M059J (cell line): ENCODE data around the gene ZBTB42. TPM values are rescaled to one million over a fixed set of nuclear protein-coding genes. Genes with fewer than 3 reads are reported as not detected.

ENCODE experiments used
- DNase-seq: peaks from one replicate; pipeline ENCODE4 v3.0.0-alpha.2; 2012; ENCODE audit warnings: low read depth
- total RNA-seq: library from RNA; depleted of rRNA; stranded (reverse); fragments of >200 nt; shearing (Covaris generic); gene quantifications from 2 replicates; pipeline ENCODE4 v1.2.3, GENCODE V29; 2014

Gene ZBTB42
- total RNA-seq, 1 experiment from 2014 or later = 3.3 TPM

DNA sequence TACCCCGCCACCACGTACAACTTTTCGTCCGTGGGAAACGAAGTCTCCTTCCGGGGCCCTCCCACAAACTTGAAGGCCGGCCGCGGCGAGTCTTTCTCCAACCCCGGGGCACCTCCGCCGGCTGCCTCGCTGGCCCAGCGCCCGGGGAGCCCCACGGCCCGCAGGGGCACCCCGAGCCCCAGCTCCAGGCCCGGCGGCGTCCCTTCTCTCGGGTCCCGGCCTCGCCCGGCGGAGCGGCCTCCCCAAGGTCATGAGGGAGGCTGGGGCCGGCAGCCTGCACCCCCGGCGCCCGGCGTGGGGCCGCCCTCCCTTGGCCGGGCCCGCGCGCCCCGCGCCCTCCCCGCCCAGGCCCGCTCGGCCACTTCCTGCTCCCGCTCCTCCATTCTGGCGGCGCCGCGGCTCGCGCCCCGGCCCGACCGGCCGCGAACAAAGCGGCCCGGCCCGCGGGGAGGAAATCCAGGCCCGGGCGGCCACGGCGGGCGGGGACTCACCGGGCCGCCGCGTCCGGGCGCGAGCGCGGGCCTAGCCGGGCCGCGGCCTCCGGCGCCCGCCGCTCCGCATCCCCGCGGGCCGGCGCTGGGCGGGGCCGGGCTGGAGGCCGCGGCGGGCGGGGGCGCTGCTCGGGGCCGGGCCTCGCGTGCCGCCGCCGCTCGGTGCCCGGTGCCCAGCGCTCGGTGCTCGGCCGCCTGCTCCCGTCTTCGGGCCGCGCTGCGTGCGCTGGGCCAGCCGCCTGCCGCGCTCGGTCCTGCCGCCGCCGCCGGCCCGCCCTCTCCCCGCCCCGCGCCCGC is 5.7 kb upstream of the ZBTB42 start, which contains the start of gene AKT1:
Gene AKT1 (minus strand): TSS at position 756 of the 788 bp plus-strand sequence. CDS start 3,105 bp downstream, outside the sequence.
- DNase-seq = no peak

DNA sequence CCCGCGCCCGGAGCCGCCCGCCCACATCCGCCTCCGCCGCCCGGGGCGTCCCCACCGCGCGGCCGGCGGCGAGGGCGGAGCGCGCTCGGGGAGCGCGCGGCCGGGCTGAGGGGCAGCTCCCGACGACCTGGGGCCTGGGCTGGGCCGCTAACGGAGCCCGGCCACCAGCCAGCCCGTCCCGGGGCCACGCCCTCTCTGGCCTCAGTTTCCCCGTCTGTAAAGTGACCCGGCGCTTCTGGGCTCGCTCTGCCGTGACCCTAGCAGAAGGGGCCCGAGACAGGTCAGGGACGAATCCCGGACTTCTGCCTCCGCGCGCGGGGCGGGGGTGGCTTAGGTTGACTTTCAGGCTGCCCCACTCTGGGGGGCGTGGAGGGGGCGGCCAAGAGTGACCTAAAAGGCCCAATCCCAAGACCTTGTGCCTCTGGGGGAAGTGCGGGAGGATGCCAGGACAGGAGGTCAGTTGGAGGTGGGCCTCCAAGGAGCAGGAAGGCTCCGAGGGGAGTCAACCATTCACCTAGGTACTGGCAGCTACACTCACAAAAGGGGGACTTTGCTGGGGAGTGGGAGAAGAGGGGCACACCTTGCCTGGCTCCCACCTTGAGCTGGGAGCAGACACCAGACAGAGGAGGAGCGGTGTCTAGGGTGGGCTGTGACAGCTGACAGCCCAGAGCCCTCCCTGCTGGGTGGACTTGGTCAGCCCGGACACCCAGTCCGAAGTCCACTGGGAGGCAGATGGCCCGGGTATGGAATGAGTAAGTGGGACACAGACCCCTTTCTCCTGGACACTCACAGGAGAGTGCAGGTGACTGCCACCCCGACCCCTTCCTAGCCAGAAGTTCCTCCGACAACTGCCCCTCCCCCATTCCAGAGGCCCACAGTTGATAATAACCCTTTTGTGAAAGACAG is 4.9 kb upstream of the ZBTB42 start:
- DNase-seq = peak; percentile 22

DNA sequence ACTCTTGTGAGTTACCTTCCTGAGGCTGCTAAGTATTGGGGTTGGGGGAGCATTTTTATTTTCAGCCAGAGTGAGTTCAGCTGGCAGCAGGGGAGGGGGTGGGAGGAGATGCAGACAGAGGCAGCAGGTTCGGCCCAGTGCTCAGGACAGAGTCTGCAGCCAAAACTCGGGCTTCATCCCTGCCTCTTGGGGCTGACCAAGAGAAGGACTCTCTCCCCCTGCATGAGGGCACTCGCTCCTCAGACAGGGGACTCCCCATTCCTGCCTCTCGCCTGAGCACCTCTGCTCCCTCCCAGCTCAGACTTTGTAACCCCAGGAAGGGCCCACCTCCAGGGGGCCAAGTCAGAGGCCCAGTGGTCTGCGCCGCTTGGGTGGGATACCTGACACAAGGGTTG is 4.2 kb upstream of the ZBTB42 start:
- no peak for DNase-seq

DNA sequence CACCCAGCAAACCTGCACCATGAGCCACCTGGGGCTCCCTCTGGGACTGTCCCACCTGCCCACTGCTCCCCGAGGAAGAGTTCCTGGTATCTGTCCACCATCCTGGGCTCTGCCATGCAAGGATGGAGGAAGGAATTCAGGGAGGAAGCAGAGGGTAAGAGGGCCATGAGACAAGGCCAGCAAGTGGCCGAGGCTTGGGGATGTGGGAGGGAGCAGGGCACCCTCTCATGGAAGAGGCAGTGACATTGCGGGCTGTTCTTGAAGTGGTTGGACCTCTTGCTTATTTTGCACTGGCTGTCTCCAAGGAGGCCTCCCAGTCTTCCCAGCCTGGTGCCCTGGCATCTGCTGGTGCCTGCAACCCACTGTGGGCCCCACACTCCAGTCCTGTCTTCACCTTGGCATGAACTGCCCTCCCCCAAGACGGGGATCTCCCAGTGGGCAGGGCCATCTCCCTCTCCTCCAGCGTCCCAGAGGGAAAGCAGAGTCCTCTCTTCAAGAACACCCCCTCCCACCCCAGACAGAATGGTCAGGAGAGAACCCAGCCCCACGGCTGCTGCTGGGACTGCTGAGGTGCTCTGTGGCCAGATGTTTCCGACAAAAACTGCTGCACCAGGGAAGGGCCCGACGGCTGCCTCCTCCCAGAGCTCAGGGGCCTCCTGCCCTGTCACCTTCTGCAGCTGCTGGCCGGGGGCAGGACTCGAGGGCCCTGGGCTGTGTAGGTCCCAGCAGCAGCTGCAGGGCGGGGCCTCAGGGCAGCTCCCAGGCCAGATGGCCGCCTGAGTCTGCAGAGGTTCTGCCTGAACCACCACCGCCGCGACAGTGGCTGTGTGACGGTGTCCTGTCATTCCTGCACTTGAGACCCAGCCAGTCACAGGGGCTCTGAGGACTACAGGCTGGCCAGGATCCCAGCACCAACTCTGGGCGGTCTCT is 3.5 kb upstream of the ZBTB42 start:
- peak; percentile 20 for DNase-seq

DNA sequence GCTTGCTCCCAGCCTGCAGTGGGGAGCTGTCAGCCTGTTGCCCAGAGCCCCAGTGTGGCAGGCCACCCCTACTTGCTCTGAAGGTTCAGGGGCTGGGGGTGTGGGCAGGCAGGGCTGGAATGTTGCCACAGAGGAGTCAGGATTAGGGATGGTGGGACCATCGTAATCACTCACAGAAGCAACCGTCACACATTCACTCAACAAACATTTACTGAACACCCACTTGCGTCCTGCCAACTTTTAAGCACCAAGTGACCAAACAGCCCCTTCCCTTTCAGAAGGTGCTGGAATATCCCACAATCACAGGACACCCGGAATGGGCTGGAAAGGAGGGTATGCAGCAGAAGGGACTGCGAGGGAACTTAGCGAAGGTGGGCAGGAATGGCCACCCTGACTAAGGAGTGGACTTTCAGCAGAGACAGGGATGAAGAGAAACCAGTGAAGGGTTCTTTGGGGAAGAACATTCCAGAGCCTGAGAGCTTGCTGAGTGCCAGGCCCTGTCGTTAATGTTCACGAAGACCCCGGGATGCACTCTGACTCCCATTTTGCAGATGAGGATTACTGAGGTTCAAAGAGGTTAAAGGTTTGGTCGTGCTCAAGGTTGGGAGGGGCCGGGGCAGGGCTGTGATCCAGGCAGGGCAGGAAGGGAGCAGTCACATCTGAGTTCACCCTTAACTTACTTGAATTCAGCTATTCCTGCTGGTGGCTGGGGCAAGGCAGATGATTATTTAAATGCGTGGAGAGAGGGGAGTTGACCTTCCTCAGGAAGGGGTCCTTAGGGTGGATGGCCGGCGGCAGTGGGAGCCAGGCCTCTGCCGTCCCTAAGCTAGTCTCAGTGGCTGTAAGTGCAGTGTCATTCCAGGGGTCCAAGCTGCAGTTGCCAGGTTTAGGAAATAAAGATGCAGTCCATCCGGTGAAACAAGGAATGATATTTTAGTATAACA is 2.3 kb upstream of the ZBTB42 start:
- DNase-seq = no peak

DNA sequence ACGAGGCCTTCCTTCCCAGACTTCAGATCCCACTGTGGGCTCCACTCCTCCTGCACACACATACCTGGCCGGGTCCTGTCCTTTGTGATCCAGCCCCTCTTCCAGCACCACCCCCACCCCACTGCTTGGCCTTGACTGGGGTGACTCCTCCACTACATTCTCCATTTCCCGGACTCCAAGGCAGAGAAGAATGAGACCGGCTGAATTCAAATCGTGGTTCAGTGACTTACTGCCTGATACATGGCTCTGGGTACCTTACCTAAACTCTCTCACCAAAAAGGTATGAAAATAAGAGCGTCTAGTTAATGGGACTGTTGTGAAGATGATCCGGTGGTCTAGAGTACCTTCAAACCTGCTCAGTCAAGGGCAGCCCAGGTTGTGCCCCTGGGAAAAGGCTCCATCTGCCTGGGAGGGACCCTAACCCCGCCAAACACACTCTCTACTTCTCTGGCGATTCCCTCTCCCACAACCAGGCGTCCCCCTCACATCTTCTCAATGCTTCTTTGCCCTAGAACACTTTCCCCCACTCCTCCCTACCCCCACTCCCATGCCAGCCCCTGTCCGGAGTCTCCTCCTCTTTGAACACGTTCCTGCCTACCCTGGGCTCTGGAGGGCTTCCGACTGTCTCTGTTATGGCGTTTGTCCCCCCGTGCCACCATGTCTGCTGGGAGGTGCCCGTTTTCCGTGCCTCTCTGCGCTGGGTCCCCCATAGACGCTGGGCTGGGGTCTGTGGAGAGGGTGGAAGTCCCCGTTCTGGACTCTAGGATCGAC is 1.5 kb upstream of the ZBTB42 start:
- no peak for DNase-seq

DNA sequence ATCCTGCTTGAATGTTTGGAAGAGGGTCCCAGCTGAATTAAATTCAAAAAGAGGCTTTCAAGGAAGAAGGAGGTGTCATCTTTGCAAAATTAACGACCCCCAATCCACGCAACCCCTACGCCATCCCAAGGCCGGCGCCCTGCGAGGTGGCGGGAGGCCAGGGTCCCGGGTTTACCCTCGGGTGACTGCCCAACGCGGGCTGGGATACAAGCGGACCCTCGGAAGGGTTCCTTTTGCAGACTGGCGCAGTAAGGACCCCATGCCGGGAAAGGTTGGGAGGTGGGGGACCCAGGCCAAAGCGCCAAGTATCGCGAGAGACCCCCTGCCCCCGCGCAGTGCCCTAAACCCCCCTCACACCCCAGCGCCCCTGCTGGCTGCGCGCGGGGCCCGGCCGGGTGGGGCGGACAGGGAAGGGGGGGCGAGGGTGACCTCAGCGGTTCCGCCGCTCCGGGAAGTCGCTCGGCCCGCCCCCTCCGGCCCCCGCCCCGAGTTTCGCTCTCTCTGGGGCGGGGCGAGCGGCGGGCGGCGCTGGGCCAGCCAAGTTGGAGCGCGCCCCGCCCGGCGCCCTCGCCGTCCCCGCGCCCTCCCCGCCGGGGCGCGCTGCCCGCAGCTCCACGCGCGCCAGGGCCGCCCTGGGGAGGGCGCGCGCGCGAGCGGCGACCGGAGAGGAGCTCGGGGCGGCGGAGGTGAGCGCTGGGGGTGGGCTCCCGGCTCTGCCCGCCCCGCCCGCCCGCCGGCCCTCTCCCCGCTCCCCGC is 708 bp upstream of the ZBTB42 start:
- DNase-seq = peak; percentile 60

DNA sequence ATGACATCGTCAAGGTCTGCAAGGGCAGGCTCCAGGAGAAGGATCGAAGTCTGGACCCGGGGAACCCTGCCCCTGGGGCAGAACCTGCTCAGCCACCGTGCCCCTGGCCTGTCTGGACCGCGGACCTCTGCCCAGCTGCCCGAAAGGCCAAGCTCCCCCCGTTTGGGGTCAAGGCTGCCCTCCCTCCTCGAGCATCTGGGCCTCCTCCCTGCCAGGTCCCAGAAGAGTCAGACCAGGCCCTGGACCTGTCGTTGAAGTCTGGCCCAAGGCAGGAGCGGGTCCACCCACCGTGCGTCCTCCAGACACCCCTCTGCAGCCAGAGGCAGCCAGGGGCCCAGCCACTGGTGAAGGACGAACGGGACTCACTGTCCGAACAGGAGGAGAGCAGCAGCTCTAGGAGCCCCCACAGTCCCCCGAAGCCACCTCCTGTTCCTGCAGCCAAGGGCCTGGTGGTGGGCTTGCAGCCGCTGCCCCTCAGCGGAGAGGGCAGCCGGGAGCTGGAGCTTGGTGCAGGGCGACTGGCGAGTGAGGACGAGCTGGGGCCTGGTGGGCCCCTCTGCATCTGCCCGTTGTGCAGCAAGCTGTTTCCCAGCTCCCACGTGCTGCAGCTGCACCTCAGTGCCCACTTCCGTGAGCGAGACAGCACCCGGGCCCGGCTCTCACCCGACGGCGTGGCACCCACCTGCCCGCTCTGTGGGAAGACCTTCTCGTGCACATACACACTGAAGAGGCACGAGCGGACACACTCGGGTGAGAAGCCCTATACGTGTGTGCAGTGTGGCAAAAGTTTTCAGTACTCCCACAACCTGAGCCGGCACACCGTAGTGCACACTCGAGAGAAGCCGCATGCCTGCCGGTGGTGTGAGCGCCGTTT is 856 bp downstream of the ZBTB42 start:
- no peak for DNase-seq

DNA sequence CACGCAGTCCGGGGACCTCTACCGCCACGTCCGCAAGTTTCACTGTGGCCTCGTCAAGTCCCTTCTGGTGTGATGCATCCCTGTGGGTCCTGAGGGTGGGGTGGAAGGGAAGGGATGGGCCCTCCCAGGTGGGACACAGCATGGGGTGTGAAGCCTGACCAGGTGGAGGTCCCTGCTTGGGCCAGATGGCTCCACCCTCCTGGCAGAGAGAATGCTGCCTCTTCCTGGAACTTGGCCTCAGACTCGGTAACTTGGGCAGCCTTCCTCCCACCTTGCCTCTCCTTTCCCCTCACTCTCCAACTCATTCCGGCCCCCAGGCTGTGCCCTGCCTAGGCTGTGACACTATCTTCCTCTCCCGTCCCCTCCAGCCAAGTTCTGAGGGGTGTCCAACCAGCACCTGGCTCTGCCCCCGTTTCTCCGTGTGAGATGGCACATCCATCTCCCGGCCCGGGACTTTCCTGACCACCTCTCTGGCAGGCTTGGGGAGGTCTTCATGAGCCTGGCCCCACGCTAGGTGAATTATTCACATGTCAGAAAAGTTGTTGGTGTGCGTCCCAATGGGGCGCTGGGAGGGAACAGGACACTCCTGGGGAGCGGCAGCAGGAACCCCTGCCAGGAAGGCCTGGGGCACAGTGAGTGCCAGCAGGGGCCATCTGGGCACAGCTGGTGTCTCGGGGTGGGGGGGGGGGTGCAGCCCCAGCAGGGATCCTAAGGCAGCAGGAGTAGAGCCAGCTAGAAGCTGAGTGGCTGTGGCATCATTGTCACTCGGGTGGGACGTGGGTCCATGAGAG is 1.7 kb downstream of the ZBTB42 start:
- no peak for DNase-seq

DNA sequence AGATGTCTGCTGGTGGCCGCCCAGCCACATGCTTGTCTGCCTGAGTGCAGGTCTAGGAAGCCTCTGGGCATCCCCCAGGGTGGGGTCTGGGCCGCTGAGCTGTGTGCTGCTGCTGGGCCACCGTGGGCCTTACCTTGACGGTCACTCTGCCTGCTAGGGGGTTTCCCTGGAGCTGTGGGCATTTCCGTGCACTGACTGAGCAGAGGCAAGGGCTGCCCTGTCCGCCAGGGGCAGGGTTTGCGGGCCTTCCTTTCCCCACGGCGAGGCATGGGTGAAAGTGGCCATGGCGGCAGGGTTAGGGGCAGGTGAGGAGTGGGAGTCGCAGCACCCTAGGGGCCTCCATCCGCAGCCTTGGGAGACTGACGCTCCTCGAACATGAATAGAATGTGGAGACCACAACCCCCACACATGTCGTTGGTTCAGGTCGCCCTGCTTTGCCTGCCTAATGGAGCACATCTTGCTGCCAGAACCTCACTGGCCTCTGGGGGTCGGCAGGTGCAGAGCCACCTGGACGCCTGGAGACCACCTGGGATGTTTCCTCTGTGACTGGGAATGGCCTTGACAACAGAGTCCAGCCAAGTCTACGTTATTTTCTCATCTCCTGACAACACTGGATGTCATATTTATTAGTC is 2.5 kb downstream of the ZBTB42 start:
- no peak for DNase-seq

DNA sequence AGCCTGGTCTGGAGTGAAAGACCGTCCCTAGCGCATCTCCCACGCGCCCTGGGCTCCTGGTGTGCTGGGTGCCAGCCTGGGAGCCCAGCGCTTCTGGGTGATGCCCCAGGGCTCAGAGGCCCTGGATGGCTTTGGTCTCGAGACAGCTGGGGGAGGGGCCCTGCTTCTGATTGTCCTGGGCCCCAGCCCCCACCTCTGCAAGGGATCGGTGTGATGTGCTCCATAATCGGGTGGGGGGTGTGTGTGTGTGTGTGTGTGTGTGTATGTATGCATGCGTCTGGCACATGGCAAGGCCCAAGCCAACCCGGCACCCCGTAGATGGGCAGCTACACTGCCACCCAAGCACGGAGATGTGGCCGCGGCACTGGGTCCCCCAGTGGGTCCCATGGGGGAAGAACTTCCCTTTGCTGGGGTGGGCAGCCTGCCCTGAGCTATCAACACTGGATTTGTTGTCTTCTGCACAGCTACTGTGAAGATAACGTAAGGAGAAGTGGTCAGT is 3.1 kb downstream of the ZBTB42 start:
- peak; percentile 73 for DNase-seq

DNA sequence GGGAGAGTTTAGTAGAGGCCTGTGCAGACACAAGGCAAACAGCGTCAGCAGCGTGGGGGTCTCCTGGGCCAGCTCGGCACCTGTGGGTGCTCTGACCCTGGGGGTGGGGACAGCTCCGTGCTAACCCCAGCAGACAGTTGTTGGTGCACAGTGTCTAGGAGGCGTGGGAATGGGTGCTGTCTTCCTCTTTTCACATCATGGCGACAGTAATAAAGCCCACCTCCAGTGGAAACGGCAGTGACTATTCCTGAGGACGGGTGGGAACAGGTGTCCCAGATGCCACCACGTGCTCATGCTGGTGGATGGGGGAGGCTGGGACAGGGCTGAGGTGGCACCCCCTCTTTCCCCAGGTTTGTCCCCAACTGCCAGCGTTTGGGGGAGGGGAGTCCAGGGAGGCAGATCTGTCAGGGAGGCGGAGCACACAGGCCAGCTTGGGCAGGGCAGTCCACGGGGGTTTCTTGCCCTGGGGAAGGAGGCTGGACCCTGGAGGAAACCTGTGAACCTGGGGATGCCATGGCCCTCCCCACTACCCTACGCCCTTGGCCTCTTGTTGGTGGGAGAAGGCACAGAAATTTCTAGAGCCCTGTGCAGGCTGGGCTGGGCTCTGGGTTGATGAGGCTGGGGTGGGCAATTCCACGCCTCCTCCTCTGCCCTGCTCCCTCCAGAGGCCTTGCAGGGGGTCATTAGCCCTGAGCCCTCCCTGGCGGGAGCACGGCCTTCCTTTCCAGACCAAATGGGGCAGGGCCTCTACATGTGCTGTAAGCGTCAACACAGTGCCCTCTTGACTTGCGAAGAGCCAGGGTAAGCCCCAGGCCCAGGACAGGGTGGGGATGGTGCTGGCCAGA is 3.8 kb downstream of the ZBTB42 start:
- DNase-seq = no peak

DNA sequence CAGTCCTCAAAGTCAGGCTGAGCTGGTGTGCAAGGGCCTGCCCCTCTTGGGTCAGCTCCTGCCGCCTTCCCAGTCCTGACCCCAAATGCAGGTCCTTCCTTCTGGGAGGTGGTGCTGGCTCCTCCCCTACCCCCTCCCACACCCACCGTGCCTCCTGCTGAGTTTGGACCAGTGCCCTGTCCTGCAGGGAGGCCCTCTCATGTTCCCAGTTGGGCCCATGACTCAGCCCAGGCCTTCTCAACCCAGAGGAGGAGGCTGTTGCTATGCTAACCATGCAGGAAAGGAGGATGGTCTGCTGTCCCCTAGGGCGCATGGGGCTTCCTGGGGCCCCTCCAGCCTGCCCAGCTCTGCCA is 4.4 kb downstream of the ZBTB42 start:
- peak; percentile 90 for DNase-seq

DNA sequence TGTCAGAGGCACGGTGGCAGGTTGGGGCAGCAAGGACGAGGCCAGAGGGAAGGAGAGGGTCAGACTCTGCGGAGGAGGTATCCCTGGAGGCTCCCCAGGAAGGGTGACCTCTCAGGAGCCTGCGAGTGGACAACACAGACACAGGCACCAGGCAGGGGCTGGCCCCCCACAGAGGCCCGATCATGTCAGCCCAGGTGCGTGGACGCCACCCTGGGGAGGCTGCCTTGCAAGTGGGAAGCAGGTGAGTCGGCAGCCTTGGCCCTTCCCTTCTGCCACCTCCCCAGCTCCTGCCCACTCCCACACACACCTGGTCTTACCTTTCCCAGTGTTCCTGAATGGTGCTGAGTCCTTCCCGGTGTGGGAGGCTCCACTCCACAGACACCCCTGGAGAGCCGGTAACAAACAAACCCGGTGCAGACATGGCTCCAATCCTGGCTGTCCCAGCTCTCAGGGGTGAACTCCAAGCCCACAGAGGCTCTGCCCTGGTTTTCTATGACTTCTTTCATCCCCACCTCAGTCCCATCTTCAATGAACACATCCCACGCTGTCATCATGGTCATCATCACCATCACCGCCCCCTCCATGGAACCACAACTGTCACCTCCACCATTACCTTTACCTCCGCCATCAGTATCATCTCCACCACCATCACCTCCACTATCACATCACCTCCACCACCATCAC is 5.2 kb downstream of the ZBTB42 start:
- DNase-seq = no peak
